Uterus (tissue), 2 donors: ENCODE results near the gene PTPRN2.
"Not testable (repeated sequence)": the region's sequence is repeated elsewhere in the genome, so short reads cannot be mapped to it uniquely, and the experiment has no call there.

ENCODE experiments used
- POLR2A ChIP-seq, 2 donors: fragments of 450-650 bp; IDR thresholded peaks; one replicate each; pipeline ENCODE4 v1.6.1; 2016; ENCODE audit warnings: antibody characterized with exemption in 2 of 2, mild to moderate bottlenecking in 1 of 2, moderate library complexity in 1 of 2
- TF ChIP-seq, protein P1 (sequence below), 4 experiments: fragments of 200-600 bp in 2 of 4; fragments of 450-650 bp in 2 of 4; sonication (generic) in 2 of 4; IDR thresholded peaks; one replicate each; pipeline ENCODE4 v1.5.1; 2016 to 2019; ENCODE audit warnings: antibody characterized with exemption in 4 of 4, mild to moderate bottlenecking in 2 of 4, moderate library complexity in 1 of 4

DNA sequence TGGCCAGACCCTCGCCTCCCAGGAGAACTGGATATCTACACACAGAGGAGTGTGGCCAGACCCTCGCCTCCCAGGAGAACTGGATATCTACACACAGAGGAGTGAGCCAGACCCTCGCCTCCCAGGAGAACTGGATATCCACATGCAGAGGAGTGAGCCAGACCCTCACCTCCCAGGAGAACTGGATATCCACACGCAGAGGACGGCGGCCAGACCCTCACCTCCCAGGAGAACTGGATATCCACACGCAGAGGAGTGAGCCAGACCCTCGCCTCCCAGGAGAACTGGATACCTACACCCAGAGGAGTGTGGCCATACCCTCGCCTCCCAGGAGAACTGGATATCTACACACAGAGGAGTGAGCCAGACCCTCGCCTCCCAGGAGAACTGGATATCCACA is 862.3 kb downstream of the PTPRN2 start:
- TF ChIP-seq, protein P1, sequence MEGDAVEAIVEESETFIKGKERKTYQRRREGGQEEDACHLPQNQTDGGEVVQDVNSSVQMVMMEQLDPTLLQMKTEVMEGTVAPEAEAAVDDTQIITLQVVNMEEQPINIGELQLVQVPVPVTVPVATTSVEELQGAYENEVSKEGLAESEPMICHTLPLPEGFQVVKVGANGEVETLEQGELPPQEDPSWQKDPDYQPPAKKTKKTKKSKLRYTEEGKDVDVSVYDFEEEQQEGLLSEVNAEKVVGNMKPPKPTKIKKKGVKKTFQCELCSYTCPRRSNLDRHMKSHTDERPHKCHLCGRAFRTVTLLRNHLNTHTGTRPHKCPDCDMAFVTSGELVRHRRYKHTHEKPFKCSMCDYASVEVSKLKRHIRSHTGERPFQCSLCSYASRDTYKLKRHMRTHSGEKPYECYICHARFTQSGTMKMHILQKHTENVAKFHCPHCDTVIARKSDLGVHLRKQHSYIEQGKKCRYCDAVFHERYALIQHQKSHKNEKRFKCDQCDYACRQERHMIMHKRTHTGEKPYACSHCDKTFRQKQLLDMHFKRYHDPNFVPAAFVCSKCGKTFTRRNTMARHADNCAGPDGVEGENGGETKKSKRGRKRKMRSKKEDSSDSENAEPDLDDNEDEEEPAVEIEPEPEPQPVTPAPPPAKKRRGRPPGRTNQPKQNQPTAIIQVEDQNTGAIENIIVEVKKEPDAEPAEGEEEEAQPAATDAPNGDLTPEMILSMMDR (IDR thresholded peaks at IDR 0.05), result not testable (repeated sequence)
- TF ChIP-seq POLR2A (IDR thresholded peaks at IDR 0.05), result not testable (repeated sequence)
